Sigmoid colon (tissue), 4 donors: ENCODE measurements around the gene AK8.

Experiments
- CTCF ChIP-seq, 4 experiments: fragments of 450-650 bp in 3 of 4; fragments of 200-600 bp in 1 of 4; IDR thresholded peaks; one replicate each; pipeline ENCODE4 v1.5.1; 2016 to 2019; ENCODE audit warnings: antibody characterized with exemption in 4 of 4, mild to moderate bottlenecking in 3 of 4, moderate library complexity in 2 of 4
- POLR2A ChIP-seq, 2 donors: fragments of 450-650 bp; IDR thresholded peaks; one replicate each; pipeline ENCODE4 v1.6.1; 2016; ENCODE audit warnings: antibody characterized with exemption in 2 of 2, mild to moderate bottlenecking in 2 of 2, moderate library complexity in 2 of 2
- POLR2AphosphoS5 ChIP-seq, 4 donors: sonication (generic); formaldehyde crosslinking; IDR thresholded peaks; one replicate each; pipeline ENCODE4 v1.6.1; 2017; ENCODE audit warnings: antibody characterized with exemption in 4 of 4

- TF ChIP-seq CTCF (IDR thresholded peaks at IDR 0.05): no peak
- no peak for TF ChIP-seq POLR2A (IDR thresholded peaks at IDR 0.05)
- TF ChIP-seq POLR2AphosphoS5 (IDR thresholded peaks at IDR 0.05): no peak
Observed at GRCh38 chr9:132842124-132843044, 35.7 kb downstream of the AK8 start.
